Measurements from ENCODE around the gene METTL15.

DNA sequence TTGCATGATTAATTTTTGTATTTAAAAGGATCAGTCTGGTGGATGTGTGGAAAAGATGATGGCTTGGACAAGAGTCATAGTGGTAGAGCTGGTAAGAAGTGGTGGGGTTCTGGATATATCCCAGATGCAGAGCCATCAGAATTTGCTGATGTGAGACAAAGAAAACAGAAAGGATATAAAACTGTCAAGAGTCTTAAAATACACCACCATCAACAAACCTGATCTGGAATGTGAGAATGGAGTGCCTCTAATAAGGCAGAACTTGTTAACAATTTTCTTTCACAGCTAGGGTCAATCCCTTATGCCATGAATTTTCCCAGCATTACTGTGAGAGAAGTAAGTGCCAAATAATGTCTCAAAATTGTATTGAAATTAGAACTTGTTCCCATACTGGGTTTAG, 215.4 kb downstream of the METTL15 start:
- TF ChIP-seq, protein P1, sequence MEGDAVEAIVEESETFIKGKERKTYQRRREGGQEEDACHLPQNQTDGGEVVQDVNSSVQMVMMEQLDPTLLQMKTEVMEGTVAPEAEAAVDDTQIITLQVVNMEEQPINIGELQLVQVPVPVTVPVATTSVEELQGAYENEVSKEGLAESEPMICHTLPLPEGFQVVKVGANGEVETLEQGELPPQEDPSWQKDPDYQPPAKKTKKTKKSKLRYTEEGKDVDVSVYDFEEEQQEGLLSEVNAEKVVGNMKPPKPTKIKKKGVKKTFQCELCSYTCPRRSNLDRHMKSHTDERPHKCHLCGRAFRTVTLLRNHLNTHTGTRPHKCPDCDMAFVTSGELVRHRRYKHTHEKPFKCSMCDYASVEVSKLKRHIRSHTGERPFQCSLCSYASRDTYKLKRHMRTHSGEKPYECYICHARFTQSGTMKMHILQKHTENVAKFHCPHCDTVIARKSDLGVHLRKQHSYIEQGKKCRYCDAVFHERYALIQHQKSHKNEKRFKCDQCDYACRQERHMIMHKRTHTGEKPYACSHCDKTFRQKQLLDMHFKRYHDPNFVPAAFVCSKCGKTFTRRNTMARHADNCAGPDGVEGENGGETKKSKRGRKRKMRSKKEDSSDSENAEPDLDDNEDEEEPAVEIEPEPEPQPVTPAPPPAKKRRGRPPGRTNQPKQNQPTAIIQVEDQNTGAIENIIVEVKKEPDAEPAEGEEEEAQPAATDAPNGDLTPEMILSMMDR (IDR thresholded peaks at IDR 0.05): no peak
- TF ChIP-seq POLR2A (IDR thresholded peaks at IDR 0.05): no peak

Data from uterus (tissue), 2 donors.